HepG2 (cell line): Measurements from ENCODE around the gene RNU6-8. TPM values are rescaled to one million over a fixed set of nuclear protein-coding genes. Genes with fewer than 3 reads are reported as not detected.

ENCODE experiments used
- CEBPG ChIP-seq: IDR thresholded peaks from 2 replicates; pipeline ENCODE4 v1.6.1; 2016
- DNMT1 ChIP-seq: sonication (generic); formaldehyde crosslinking; IDR thresholded peaks from 2 replicates; pipeline ENCODE4 v1.5.1; 2020; ENCODE audit warnings: mild to moderate bottlenecking, missing genetic modification reagents
- HBP1 ChIP-seq: IDR thresholded peaks from 2 replicates; pipeline ENCODE4 v1.6.1; 2016; ENCODE audit warnings: low read depth, control low read depth
- NRL ChIP-seq: sonication (generic); formaldehyde crosslinking; IDR thresholded peaks from 2 replicates; pipeline ENCODE4 v1.5.0; 2020; ENCODE audit warnings: missing genetic modification reagents, mild to moderate bottlenecking, moderate library complexity, borderline replicate concordance
- PRDM15 ChIP-seq: sonication (generic); formaldehyde crosslinking; IDR thresholded peaks from 2 replicates; pipeline ENCODE4 v1.4.0; 2020; ENCODE audit warnings: missing genetic modification reagents
- RAD51 ChIP-seq: fragments of 450-650 bp; IDR thresholded peaks from 2 replicates; pipeline ENCODE4 v1.6.1; 2016; ENCODE audit warnings: borderline replicate concordance
- SNRNP70 ChIP-seq: fragments of 200-400 bp; formaldehyde crosslinking; IDR thresholded peaks from 2 replicates; pipeline ENCODE4 v1.6.1; 2017; ENCODE audit warnings: mild to moderate bottlenecking, low read depth, low read length, moderate library complexity
- TFAP4 ChIP-seq: sonication (generic); IDR thresholded peaks from 2 replicates; pipeline ENCODE4 v1.6.1; 2016; ENCODE audit warnings: low read depth, borderline replicate concordance
- ZFP36 ChIP-seq: fragments of 150-350 bp; IDR thresholded peaks from 2 replicates; pipeline ENCODE4 v1.6.1; 2018; ENCODE audit warnings: borderline replicate concordance, low read length, low read depth; ENCODE audit not compliant: partially characterized antibody
- ZNF337 ChIP-seq: sonication (generic); formaldehyde crosslinking; IDR thresholded peaks from 2 replicates; pipeline ENCODE4 v1.5.1; 2020; ENCODE audit warnings: missing genetic modification reagents, low read depth, mild to moderate bottlenecking, borderline replicate concordance
- ZNF546 ChIP-seq: sonication (generic); formaldehyde crosslinking; conservative IDR thresholded peaks from 2 replicates; pipeline ENCODE4 v1.8.1; 2023; ENCODE audit warnings: mild to moderate bottlenecking, missing genetic modification reagents
- ZNF879 ChIP-seq: sonication (generic); formaldehyde crosslinking; IDR thresholded peaks from 2 replicates; pipeline ENCODE4 v1.8.1; 2023; ENCODE audit warnings: missing genetic modification reagents
- polyA plus RNA-seq, 8 experiments: library from polyadenylated mRNA; depleted of rRNA in 3 of 8; stranded (reverse) in 7 of 8; unstranded in 1 of 8; fragments of >200 nt; fragmentation: Illumina TruSeq in 4 of 8; extraction: Trizol in 4 of 8; gene quantifications; 2 replicates each; pipeline versions ENCODE4 v1.2.1 to v1.2.3, GENCODE V29; 2011 to 2016; ENCODE audit warnings: low read depth in 4 of 8, missing spikeins in 1 of 8, mixed read lengths in 1 of 8; ENCODE audit not compliant: insufficient read depth in 1 of 8
- total RNA-seq, 5 experiments: library from RNA; depleted of rRNA; stranded (reverse); fragments of >200 nt; fragmentation: Illumina TruSeq; extraction: Trizol; gene quantifications; 2 replicates each; pipeline ENCODE4 v1.2.3, GENCODE V29; 2016; ENCODE audit warnings: low read depth in 1 of 5
- TF ChIP-seq, protein P1 (sequence below): sonication (generic); formaldehyde crosslinking; IDR thresholded peaks from 2 replicates; pipeline ENCODE4 v1.4.0; 2020; ENCODE audit warnings: mild to moderate bottlenecking, missing genetic modification reagents
- TF ChIP-seq, protein P2 (sequence below): IDR thresholded peaks from 2 replicates; pipeline ENCODE4 v1.4.0; 2020; ENCODE audit warnings: mild to moderate bottlenecking, missing genetic modification reagents
- TF ChIP-seq, protein P3 (sequence below): sonication (generic); formaldehyde crosslinking; conservative IDR thresholded peaks from 2 replicates; pipeline ENCODE4 v1.8.0; 2022; ENCODE audit warnings: low read depth, missing genetic modification reagents

The RNU6-8 gene
- total and polyA plus RNA-seq, 2 of the 13 experiments (the other 11 are each of a cell fraction or from before 2014, with no cell fraction given), result under 0.01 TPM; not detected in 1

DNA sequence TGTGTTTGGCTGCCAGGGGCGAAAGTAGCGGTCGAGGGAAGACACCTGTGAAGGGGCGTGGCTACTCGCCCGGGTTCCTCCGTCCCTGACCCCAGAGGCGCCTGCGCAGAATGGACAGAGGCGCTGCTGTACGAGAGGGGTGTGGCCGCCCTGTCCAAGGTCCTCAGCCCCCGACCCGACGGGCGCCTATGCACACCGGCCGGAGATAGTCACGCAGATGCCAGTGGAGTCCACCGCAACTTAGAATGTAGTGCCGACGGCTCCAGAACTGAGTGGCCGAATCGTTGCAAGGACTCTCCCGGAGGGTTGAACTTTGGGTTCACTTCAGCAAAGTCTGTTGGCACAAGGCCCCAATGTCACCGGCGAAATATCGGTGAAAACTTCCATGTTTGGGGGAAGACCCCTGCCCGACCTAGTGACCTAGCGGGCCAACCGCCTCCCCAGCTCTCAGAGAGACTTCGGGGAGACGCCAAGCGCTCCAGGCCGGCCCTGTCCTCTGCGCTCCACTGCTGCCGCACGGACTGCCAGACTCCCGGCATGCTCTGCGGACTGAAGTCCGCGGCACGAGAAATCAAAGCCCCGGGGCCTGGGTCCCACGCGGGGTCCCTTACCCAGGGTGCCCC lies 1.8 kb downstream of the RNU6-8 start (continued):
- TF ChIP-seq HBP1 (CRISPR knock-in tag), result peak; percentile 89; the same call in 1 of the 2 replicates
- TF ChIP-seq, protein P1, sequence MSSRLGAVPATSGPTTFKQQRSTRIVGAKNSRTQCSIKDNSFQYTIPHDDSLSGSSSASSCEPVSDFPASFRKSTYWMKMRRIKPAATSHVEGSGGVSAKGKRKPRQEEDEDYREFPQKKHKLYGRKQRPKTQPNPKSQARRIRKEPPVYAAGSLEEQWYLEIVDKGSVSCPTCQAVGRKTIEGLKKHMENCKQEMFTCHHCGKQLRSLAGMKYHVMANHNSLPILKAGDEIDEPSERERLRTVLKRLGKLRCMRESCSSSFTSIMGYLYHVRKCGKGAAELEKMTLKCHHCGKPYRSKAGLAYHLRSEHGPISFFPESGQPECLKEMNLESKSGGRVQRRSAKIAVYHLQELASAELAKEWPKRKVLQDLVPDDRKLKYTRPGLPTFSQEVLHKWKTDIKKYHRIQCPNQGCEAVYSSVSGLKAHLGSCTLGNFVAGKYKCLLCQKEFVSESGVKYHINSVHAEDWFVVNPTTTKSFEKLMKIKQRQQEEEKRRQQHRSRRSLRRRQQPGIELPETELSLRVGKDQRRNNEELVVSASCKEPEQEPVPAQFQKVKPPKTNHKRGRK, result peak; percentile 39; the same call in 1 of the 2 replicates
- no peak for TF ChIP-seq ZFP36
- TF ChIP-seq ZNF337, result peak; percentile 88; the same call in 1 of the 2 replicates
- TF ChIP-seq SNRNP70, result no peak
- no peak; the same call in none of the 2 replicates for TF ChIP-seq DNMT1
- TF ChIP-seq CEBPG, result peak; percentile 10
- TF ChIP-seq, protein P2, sequence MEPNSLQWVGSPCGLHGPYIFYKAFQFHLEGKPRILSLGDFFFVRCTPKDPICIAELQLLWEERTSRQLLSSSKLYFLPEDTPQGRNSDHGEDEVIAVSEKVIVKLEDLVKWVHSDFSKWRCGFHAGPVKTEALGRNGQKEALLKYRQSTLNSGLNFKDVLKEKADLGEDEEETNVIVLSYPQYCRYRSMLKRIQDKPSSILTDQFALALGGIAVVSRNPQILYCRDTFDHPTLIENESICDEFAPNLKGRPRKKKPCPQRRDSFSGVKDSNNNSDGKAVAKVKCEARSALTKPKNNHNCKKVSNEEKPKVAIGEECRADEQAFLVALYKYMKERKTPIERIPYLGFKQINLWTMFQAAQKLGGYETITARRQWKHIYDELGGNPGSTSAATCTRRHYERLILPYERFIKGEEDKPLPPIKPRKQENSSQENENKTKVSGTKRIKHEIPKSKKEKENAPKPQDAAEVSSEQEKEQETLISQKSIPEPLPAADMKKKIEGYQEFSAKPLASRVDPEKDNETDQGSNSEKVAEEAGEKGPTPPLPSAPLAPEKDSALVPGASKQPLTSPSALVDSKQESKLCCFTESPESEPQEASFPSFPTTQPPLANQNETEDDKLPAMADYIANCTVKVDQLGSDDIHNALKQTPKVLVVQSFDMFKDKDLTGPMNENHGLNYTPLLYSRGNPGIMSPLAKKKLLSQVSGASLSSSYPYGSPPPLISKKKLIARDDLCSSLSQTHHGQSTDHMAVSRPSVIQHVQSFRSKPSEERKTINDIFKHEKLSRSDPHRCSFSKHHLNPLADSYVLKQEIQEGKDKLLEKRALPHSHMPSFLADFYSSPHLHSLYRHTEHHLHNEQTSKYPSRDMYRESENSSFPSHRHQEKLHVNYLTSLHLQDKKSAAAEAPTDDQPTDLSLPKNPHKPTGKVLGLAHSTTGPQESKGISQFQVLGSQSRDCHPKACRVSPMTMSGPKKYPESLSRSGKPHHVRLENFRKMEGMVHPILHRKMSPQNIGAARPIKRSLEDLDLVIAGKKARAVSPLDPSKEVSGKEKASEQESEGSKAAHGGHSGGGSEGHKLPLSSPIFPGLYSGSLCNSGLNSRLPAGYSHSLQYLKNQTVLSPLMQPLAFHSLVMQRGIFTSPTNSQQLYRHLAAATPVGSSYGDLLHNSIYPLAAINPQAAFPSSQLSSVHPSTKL, result peak; percentile 85
- no peak for TF ChIP-seq RAD51
- TF ChIP-seq ZNF879 (CRISPR knock-in tag), result peak; percentile 99
- peak; percentile 96; the same call in 1 of the 2 replicates for TF ChIP-seq NRL (CRISPR knock-in tag)
- TF ChIP-seq PRDM15, result peak; percentile 35; the same call in 1 of the 2 replicates
- peak; percentile 86 for TF ChIP-seq TFAP4
- TF ChIP-seq, protein P3, sequence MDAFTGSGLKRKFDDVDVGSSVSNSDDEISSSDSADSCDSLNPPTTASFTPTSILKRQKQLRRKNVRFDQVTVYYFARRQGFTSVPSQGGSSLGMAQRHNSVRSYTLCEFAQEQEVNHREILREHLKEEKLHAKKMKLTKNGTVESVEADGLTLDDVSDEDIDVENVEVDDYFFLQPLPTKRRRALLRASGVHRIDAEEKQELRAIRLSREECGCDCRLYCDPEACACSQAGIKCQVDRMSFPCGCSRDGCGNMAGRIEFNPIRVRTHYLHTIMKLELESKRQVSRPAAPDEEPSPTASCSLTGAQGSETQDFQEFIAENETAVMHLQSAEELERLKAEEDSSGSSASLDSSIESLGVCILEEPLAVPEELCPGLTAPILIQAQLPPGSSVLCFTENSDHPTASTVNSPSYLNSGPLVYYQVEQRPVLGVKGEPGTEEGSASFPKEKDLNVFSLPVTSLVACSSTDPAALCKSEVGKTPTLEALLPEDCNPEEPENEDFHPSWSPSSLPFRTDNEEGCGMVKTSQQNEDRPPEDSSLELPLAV (CRISPR knock-in tag), result 0 out of 2 replicates have a peak, but pooled peaks have one; percentile 67
- peak; percentile 20 for TF ChIP-seq ZNF546 (CRISPR knock-in tag)
